ENCODE measurements around the gene SH2D1A.
"Not testable (repeated sequence)": the region's sequence is repeated elsewhere in the genome, so short reads cannot be mapped to it uniquely, and the experiment has no call there.

The SH2D1A gene

GRCh38 chrX:124333862-124334261 lies 12.5 kb upstream of the SH2D1A start:
- no peak overlapping the region for H3K9ac ChIP-seq (ENCODE audit: insufficient read length, low read depth)
- no peak for TF ChIP-seq YY1 (IDR thresholded peaks at IDR 0.05; ENCODE audit: insufficient read depth, insufficient read length)
- TF ChIP-seq SUZ12 (IDR thresholded peaks at IDR 0.05; ENCODE audit: extremely low read depth, insufficient read depth, insufficient read length) = no peak
- TF ChIP-seq ZNF274 (IDR thresholded peaks at IDR 0.05; ENCODE audit: low read depth, low read length) = no peak
- no peak overlapping the region for H3K4me3 ChIP-seq (ENCODE audit: insufficient read length, low read depth)
- no peak for DNase-seq (ENCODE audit: low read depth, low spot score)
- no peaks in the 10 kb centered on the region for H3K27me3 ChIP-seq (ENCODE audit: insufficient read depth, insufficient read length)
- no peaks in the 10 kb centered on the region for H3K9me3 ChIP-seq (ENCODE audit: insufficient read depth, low read length)
- no peaks in the 10 kb centered on the region for H3K36me3 ChIP-seq (ENCODE audit: insufficient read depth, insufficient read length, low read length)
- H3K4me1 ChIP-seq (ENCODE audit: insufficient read depth, insufficient read length) = no peaks in the 10 kb centered on the region

GRCh38 chrX:124334555-124334954 lies 11.8 kb upstream of the SH2D1A start:
- not testable (repeated sequence) for DNase-seq (ENCODE audit: low read depth, low spot score); H3K36me3 ChIP-seq (ENCODE audit: insufficient read depth, insufficient read length, low read length); H3K4me3 ChIP-seq (ENCODE audit: insufficient read length, low read depth)

GRCh38 chrX:124335598-124335997 lies 10.8 kb upstream of the SH2D1A start:
- H3K9ac ChIP-seq (ENCODE audit: insufficient read length, low read depth) = no peak overlapping the region
- no peak overlapping the region for H3K4me3 ChIP-seq (ENCODE audit: insufficient read length, low read depth)
- no peaks in the 10 kb centered on the region for H3K9me3 ChIP-seq (ENCODE audit: insufficient read depth, low read length)
- no peaks in the 10 kb centered on the region for H3K4me1 ChIP-seq (ENCODE audit: insufficient read depth, insufficient read length)
- TF ChIP-seq ZNF274 (IDR thresholded peaks at IDR 0.05; ENCODE audit: low read depth, low read length) (no peak), SUZ12 (IDR thresholded peaks at IDR 0.05; ENCODE audit: extremely low read depth, insufficient read depth, insufficient read length) (no peak), YY1 (IDR thresholded peaks at IDR 0.05; ENCODE audit: insufficient read depth, insufficient read length) (no peak)
- H3K27me3 ChIP-seq (ENCODE audit: insufficient read depth, insufficient read length) = no peaks in the 10 kb centered on the region
- no peaks in the 10 kb centered on the region for H3K36me3 ChIP-seq (ENCODE audit: insufficient read depth, insufficient read length, low read length)
- DNase-seq (ENCODE audit: low read depth, low spot score) = no peak

More at GRCh38 chrX:124334555-124334954, 11.8 kb upstream of the SH2D1A start:
- H3K9ac ChIP-seq (ENCODE audit: insufficient read length, low read depth); H3K9me3 ChIP-seq (ENCODE audit: insufficient read depth, low read length); H3K4me1 ChIP-seq (ENCODE audit: insufficient read depth, insufficient read length); H3K27me3 ChIP-seq (ENCODE audit: insufficient read depth, insufficient read length): not testable (repeated sequence)

- Histone ChIP-seq H3K9ac (ENCODE audit: insufficient read length, low read depth) (no peak overlapping the region), H3K4me3 (ENCODE audit: insufficient read length, low read depth) (no peak overlapping the region), H3K4me1 (ENCODE audit: insufficient read depth, insufficient read length) (no peaks in the 10 kb centered on the region), H3K9me3 (ENCODE audit: insufficient read depth, low read length) (no peaks in the 10 kb centered on the region), H3K27me3 (ENCODE audit: insufficient read depth, insufficient read length) (no peaks in the 10 kb centered on the region), H3K36me3 (ENCODE audit: insufficient read depth, insufficient read length, low read length) (no peaks in the 10 kb centered on the region)
- no peak for DNase-seq (ENCODE audit: low read depth, low spot score)
- TF ChIP-seq YY1 (IDR thresholded peaks at IDR 0.05; ENCODE audit: insufficient read depth, insufficient read length) (no peak), ZNF274 (IDR thresholded peaks at IDR 0.05; ENCODE audit: low read depth, low read length) (no peak), SUZ12 (IDR thresholded peaks at IDR 0.05; ENCODE audit: extremely low read depth, insufficient read depth, insufficient read length) (no peak)
Observed at GRCh38 chrX:124337916-124338315, 8.4 kb upstream of the SH2D1A start.

GRCh38 chrX:124338733-124339514 lies 7.4 kb upstream of the SH2D1A start:
- Histone ChIP-seq H3K4me1 (ENCODE audit: insufficient read depth, insufficient read length) (no peaks in the 10 kb centered on the region), H3K36me3 (ENCODE audit: insufficient read depth, insufficient read length, low read length) (no peaks in the 10 kb centered on the region), H3K9me3 (ENCODE audit: insufficient read depth, low read length) (no peaks in the 10 kb centered on the region), H3K9ac (ENCODE audit: insufficient read length, low read depth) (no peak overlapping the region), H3K27me3 (ENCODE audit: insufficient read depth, insufficient read length) (no peaks in the 10 kb centered on the region), H3K4me3 (ENCODE audit: insufficient read length, low read depth) (no peak overlapping the region)
- no peak for DNase-seq (ENCODE audit: low read depth, low spot score)
- TF ChIP-seq ZNF274 (IDR thresholded peaks at IDR 0.05; ENCODE audit: low read depth, low read length) (no peak), YY1 (IDR thresholded peaks at IDR 0.05; ENCODE audit: insufficient read depth, insufficient read length) (no peak), SUZ12 (IDR thresholded peaks at IDR 0.05; ENCODE audit: extremely low read depth, insufficient read depth, insufficient read length) (no peak)

GRCh38 chrX:124341396-124342132 lies 4.8 kb upstream of the SH2D1A start:
- no peak for DNase-seq (ENCODE audit: low read depth, low spot score)
- Histone ChIP-seq H3K4me3 (ENCODE audit: insufficient read length, low read depth) (no peak overlapping the region), H3K9me3 (ENCODE audit: insufficient read depth, low read length) (no peaks in the 10 kb centered on the region), H3K36me3 (ENCODE audit: insufficient read depth, insufficient read length, low read length) (no peaks in the 10 kb centered on the region), H3K27me3 (ENCODE audit: insufficient read depth, insufficient read length) (no peaks in the 10 kb centered on the region), H3K9ac (ENCODE audit: insufficient read length, low read depth) (no peak overlapping the region), H3K4me1 (ENCODE audit: insufficient read depth, insufficient read length) (no peaks in the 10 kb centered on the region)
- TF ChIP-seq SUZ12 (IDR thresholded peaks at IDR 0.05; ENCODE audit: extremely low read depth, insufficient read depth, insufficient read length) = no peak
- no peak for TF ChIP-seq ZNF274 (IDR thresholded peaks at IDR 0.05; ENCODE audit: low read depth, low read length)
- TF ChIP-seq YY1 (IDR thresholded peaks at IDR 0.05; ENCODE audit: insufficient read depth, insufficient read length) = no peak

GRCh38 chrX:124342174-124342867 lies 4.0 kb upstream of the SH2D1A start:
- Histone ChIP-seq H3K9me3 (ENCODE audit: insufficient read depth, low read length) (no peaks in the 10 kb centered on the region), H3K4me3 (ENCODE audit: insufficient read length, low read depth) (no peak overlapping the region), H3K27me3 (ENCODE audit: insufficient read depth, insufficient read length) (no peaks in the 10 kb centered on the region), H3K4me1 (ENCODE audit: insufficient read depth, insufficient read length) (no peaks in the 10 kb centered on the region), H3K36me3 (ENCODE audit: insufficient read depth, insufficient read length, low read length) (no peaks in the 10 kb centered on the region), H3K9ac (ENCODE audit: insufficient read length, low read depth) (no peak overlapping the region)
- TF ChIP-seq ZNF274 (IDR thresholded peaks at IDR 0.05; ENCODE audit: low read depth, low read length) (no peak), YY1 (IDR thresholded peaks at IDR 0.05; ENCODE audit: insufficient read depth, insufficient read length) (no peak), SUZ12 (IDR thresholded peaks at IDR 0.05; ENCODE audit: extremely low read depth, insufficient read depth, insufficient read length) (no peak)
- DNase-seq (ENCODE audit: low read depth, low spot score) = no peak
